WTC11 (cell line): ENCODE results near the gene ANKRD53.

Experiments used
- ETV6 ChIP-seq: sonication (generic); formaldehyde crosslinking; IDR thresholded peaks from 2 replicates; pipeline ENCODE4 v1.8.1; 2022; ENCODE audit warnings: mild to moderate bottlenecking, missing genetic modification reagents
- TF ChIP-seq, protein P1 (sequence below): fragments of 200-600 bp; IDR thresholded peaks from 2 replicates; pipeline ENCODE4 v1.8.0; 2022; ENCODE audit warnings: antibody characterized with exemption

- TF ChIP-seq, protein P1, sequence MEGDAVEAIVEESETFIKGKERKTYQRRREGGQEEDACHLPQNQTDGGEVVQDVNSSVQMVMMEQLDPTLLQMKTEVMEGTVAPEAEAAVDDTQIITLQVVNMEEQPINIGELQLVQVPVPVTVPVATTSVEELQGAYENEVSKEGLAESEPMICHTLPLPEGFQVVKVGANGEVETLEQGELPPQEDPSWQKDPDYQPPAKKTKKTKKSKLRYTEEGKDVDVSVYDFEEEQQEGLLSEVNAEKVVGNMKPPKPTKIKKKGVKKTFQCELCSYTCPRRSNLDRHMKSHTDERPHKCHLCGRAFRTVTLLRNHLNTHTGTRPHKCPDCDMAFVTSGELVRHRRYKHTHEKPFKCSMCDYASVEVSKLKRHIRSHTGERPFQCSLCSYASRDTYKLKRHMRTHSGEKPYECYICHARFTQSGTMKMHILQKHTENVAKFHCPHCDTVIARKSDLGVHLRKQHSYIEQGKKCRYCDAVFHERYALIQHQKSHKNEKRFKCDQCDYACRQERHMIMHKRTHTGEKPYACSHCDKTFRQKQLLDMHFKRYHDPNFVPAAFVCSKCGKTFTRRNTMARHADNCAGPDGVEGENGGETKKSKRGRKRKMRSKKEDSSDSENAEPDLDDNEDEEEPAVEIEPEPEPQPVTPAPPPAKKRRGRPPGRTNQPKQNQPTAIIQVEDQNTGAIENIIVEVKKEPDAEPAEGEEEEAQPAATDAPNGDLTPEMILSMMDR, result no peak
- no peak for TF ChIP-seq ETV6 (CRISPR knock-in tag)
Observed at GRCh38 chr2:70939001-70939838, 39.2 kb upstream of the ANKRD53 start.
